ENCODE measurements around the gene CIDEB.
A peak's percentile ranks its signal among the peaks of the same experiment; 100 is the strongest.

Gene CIDEB

DNA sequence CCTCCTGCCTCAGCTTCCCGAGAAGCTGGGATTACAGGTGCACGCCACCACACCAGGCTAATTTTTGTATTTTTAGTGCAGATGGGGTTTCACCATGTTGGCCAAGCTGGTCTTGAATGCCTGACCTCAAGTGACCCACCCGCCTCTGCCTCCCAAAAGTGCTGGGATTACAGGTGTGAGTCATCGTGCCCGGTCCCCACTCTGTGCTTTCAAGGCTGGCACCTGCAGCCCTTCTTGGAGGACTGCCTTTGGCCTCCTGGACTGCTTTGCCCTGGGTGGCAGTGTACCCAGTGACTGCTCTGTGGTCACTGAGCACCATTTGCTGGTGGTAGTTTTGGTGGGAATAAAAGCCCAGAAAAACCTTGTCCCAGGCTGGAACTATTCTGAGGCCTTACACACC lies 20.8 kb downstream of the CIDEB start:
- no peak for DNase-seq

DNA sequence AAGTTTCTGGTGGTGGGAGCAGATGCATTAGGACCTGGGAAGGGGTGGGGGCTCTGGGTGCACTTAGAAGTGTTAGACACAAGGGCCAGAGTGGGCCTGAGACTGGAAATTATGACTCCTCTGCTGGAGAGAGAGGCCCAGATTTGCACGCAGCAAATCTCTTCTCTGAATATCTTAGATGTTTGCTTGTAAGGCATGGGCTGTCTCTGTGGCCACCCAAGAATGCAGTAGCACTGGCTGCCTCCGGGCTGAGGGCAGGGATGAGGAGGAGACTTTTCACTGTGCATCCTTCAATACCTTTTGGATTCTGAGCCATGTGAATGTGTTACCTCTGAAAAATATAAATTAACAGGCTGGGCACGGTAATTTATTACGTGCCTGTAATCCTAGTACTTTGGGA lies 22.4 kb downstream of the CIDEB start:
- DNase-seq = no peak

DNA sequence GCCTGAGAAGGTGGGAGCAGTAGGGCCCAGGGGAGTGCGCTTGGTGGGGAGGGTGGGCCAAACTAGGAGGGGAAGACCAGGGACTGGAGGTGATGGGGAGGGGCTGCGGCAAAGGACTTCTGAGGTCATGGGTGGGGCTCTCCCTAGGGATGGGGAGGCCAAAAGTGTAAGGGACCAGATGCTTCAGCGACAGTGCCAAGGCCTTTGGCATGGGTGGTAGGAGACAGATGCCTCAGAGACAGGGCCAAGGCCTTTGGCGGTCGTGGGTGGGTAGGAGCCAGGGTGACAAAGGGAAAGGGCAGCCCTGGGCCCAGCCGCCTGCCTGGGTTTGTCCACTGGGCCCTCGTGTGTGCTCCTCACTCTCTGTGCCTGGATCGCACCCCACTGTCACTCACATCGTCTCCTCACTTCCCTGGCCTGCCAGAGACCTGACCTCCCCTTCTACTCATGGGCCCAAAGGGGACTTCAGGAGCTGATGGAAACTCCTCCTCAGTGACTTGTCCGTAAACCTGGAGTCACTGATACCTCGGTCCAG lies 23.2 kb downstream of the CIDEB start:
- no peak for DNase-seq

DNA sequence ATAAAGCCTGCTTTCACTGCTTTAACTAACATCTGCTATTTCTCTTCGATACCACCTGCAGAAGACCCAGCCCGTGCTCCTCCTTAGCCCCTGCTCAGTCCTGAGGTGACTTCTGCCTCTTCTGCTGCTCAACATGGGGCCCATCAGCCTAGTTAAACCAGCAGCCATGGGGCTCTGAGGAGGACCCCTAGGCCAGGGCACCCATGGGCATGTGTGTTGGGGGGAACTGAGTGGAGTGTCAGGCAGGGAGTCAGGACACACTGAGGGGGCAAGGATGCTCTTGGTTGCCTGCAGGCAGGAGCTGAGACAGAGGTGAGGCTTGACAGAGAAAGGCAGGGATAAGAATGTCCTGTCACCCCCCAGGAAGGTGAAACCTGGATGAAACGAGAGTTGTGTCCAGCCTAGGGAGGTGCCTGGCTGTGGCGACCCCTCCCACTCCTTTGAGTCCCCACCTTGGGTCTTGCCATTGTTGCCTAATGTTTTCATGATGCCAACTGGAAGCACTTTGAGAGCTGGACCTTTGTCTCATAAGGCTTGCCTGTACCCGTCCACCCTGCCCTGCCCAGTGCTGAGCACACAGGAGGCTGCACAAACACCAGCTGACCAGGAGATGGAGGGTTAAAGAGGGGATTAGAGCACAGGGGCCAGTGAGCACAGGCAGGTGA lies 23.8 kb downstream of the CIDEB start:
- no peak for DNase-seq

DNA sequence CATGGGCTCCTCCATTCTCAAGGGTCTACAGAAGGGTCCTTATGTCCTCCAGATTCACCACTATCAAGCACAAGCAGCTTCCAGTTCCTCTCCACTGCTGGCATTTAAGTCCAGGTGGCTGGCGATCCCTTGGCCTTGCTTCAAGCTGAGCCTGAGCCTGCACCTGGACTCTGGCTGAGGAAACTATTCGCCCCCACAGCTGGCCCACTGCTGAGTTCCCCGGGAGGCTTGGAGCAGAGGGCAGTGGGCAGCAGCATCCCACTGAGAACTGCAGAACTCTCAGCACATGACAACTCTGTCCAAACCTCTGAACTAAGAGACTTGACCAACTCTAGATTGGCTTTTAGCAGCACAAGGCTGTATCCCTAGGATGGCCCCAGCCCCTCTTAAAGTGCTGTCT lies 25.0 kb downstream of the CIDEB start:
- no peak for DNase-seq

GRCh38 chr14:24281636-24282035 lies 26.1 kb downstream of the CIDEB start:
- no peak for DNase-seq

GRCh38 chr14:24280797-24281460 lies 26.8 kb downstream of the CIDEB start:
- DNase-seq = no peak

GRCh38 chr14:24279301-24280186 lies 28.2 kb downstream of the CIDEB start:
- no peak for DNase-seq

DNA sequence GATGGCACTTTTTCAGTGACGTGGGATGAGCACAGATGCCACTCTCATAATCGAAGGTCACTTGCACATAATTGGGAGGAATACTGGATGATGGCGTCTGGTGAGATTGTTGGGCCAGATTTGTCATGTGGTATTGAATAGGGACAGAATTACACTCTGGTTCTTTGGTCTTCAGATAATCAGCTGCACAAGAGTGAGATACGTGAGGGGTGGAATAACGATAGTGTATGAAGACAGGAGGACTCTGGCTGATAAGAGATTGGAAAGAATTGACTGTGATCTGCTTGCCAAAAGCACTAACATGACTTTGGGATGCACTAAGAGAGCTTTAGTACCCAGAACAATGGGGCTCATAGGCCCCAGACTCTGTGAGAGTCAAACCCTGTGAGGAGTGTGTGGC lies 29.4 kb downstream of the CIDEB start:
- DNase-seq = no peak

DNA sequence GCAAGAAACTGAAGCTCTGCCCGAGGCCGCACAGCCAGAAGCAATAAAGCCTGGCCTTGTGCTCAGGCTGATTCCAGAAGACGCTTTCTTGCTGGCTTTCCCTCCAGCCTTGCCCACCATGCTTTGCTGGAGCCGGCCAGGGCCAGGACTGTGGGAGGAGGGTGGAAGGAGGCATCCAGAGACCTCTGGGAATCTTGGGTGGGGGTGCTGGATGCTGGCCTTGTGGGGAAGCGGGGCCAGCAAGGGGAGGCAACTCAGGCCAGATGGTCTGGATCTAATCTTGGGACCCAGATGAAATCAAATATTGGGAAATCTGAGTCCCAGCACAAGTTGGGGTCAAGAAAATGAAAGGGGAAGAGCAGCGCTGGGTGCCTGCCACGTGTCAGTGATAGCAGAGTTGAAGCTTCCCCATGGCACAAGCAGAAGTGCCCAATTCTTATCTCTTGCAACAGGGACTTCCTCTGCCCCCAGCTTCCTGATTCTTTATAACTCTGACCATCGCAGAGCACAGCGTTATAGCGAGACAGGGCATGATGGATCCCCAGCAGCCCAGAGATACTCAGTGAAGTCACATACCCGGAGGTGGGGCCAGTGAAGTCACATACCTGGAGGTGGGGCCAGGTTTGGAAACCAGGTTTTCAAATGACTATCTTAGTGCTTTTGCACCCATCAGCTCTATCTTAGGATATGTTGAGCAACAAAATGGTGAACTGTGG lies 30.0 kb downstream of the CIDEB start:
- DNase-seq = no peak

DNA sequence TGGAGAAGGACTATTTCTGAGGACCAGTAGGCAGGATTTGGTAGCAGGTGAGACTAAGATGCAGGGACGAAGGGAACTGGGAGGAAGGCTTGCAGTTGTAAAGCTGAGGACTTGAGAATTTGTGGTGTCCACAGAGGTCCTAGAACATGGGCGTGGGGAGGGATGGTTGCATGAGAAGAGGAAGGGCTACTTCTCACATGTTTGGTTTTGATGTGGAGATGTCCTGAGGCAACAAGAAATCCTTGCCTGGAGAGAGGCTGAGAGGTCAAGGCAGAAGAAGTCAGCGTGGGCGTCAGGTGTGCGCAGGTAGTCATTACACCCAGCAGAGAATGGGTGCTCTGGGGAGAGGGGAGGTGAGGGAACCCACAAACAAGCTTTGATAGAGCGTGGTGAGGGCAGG lies 30.7 kb downstream of the CIDEB start:
- no peak for DNase-seq

DNA sequence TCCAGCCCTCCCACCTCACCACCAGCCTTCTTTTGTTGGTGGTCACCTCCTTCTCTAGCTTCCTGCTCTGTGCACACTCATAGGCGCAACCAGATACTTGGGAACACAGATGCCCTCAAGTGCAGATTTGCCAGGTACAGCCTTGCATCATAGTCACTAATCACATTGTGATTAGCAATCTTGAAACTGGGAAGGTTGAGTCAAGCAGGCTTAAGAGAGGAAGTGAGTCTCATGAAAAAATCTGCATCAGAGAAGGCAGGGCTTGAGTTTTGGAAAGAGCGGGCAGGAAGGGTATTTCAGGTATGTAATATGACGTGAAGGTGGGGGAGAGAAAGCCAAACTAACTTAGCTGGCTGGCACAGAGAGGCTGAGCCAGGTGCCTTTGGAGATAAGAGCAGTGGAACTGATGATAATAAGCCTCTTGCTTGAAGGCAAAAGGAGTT lies 33.7 kb downstream of the CIDEB start:
- DNase-seq = no peak

GRCh38 chr14:24273422-24273998 lies 34.3 kb downstream of the CIDEB start:
- no peak for DNase-seq

- no peak for DNase-seq
Observed at GRCh38 chr14:24272467-24272866, 35.3 kb downstream of the CIDEB start.

- DNase-seq = no peak
Observed at GRCh38 chr14:24271834-24272263, 35.9 kb downstream of the CIDEB start.

DNA sequence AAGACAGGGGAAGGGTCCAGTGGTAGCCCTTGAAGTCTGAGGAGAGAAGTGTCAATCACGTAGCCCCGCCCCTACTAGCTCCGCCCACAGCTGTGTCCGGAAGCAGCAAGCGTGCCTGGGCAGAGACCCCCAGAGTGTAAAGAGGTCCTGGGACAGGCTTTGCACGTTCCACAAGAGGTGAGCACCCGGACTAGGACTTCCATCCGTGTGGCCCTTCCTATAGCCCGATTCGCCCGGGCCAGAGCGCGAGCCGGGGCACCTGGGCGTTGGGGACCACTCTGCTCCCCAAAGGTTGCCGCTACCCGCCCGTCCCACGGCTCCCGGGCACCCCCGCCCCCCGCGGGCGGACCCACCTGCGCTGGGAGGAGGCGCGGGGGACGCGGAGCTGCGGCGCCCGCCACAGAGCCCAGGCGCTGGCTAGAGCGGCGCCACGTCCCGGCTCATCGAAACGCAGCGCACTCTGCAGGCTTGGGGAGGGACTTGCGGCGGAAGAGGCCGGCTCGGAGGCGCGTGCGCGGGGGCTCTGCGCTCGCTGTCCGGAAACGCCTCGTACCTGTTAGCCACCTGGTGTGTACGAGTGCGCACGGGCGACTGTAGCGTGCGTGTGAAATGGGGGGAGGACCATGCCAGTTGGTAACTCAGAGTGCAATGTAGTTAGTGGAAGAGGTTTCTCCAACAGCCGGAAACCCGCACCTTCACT lies 36.5 kb downstream of the CIDEB start, which contains the start of gene RABGGTA:
RABGGTA (minus strand) TSS at position 464 of the 700 bp plus-strand sequence. CDS start 482 bp downstream, outside the sequence.
- peak; percentile 53 to 85 for DNase-seq

- no peak for DNase-seq
Observed at GRCh38 chr14:24270537-24271133, 37.1 kb downstream of the CIDEB start.

DNA sequence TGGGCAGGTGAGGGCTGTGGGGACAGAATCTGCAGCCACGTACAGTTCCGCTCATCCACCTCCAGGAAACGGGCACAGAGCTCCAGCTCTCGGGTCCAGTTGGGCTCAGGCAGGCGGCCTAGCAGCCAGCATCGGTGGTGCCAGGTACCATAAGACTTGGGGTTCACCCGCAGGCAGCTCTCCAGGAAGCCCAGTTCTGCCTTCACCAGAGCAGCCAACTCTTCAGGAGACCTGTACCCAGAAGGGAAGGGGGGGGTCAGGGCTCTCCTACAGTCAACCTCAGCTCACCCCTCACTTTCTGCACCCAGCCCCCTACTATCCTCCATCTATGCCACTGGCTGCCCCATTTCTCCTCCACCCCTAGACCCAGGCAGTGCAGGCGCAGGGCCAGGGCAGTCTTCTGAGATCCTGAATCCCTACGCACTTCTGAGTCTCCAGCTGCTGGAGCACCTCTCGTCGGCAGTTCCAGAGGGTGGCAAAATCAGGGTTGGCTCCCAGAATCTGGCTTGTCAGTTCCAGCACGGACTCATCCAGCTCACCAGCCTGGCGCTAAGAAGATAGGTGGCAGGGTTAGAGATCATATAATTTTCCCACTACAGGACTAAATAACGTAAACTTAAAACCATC lies 37.8 kb downstream of the CIDEB start:
- DNase-seq = no peak

- no peak for DNase-seq
Observed at GRCh38 chr14:24269368-24269767, 38.4 kb downstream of the CIDEB start.

DNA sequence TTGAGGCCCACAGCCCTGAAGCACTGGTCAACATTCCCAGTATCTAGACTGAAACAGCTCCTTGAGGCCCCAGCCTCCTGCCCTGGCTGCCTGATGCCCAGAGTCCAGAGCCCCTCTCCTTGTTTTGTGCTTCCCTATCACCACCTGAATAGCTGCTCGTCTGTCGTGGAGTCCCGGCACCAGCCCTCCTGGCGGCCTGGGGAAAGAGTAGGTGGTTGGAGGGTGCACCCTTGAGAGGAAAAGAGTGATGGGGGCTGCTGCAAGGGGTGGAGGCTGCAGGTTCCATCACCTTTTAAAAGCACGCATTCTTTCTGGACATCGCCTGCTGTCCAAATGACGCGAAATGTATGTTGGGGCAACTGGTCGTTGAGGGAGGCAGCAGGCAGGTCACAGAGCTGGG lies 39.6 kb downstream of the CIDEB start:
- no peak for DNase-seq

- no peak for DNase-seq
Observed at GRCh38 chr14:24267516-24267915, 40.3 kb downstream of the CIDEB start.

All from NCI-H187 (cell line).